Activated T-helper 1 cell treated with anti-CD3 and anti-CD28 coated beads, Interleukin-12 subunit alpha, Interleukin-12 subunit beta, Interleukin-2, Interleukin-4 antibody, amounts not matched to agents 30 ng/mL and 10 ng/mL and 1 ng/mL, durations not matched to agents 14 hours and 24 hours and 36 hours (primary cell): ENCODE measurements around the gene GNG2. TPM values are rescaled to one million over a fixed set of nuclear protein-coding genes. Genes with fewer than 3 reads are reported as not detected.

Source experiments
- DNase-seq: peaks from one replicate; pipeline ENCODE4 v3.0.0; 2021; ENCODE audit warnings: low spot score
- H3K27ac Mint-ChIP-seq: one replicate; pipeline ENCODE4 v1.8.0; 2021; ENCODE audit warnings: mild to moderate bottlenecking, mixed read lengths
- H3K27me3 Mint-ChIP-seq: one replicate; pipeline ENCODE4 v1.8.0; 2022; ENCODE audit warnings: mild to moderate bottlenecking, moderate library complexity, mixed read lengths; ENCODE audit not compliant: insufficient read depth
- H3K36me3 Mint-ChIP-seq: one replicate; pipeline ENCODE4 v1.8.0; 2021; ENCODE audit warnings: low read depth, mixed read lengths
- H3K4me1 Mint-ChIP-seq: one replicate; pipeline ENCODE4 v1.8.0; 2021; ENCODE audit warnings: low read depth, mixed read lengths
- H3K4me3 Mint-ChIP-seq: one replicate; pipeline ENCODE4 v1.8.0; 2021; ENCODE audit warnings: mild to moderate bottlenecking, moderate library complexity, mixed read lengths
- H3K9me3 Mint-ChIP-seq: one replicate; pipeline ENCODE4 v1.8.0; 2021; ENCODE audit warnings: mixed read lengths
- intact Hi-C: fragments of 100-400 bp; cut with micrococcal nuclease; formaldehyde crosslinking; loops from one replicate; pipeline ENCODE4 v1.15.1; 2024
- total RNA-seq: library from RNA; stranded (reverse); gene quantifications from 2 replicates; pipeline ENCODE4 v1.2.3, GENCODE V29; 2022

Gene GNG2
- total RNA-seq, 1 donor from 2014 or later, result 128 TPM

GRCh38 chr14:52013984-52014600, 153.7 kb downstream of the GNG2 start:
- Mint-ChIP-seq H3K9me3 (no peaks in the 10 kb centered on the region), H3K27ac (no peak overlapping the region), H3K4me3 (no peak overlapping the region), H3K4me1 (no peaks in the 10 kb centered on the region), H3K36me3 (peaks cover 17% of the 10 kb centered on the region), H3K27me3 (no peaks in the 10 kb centered on the region)
- intact Hi-C loops, result no loop called here
- no peak for DNase-seq

GRCh38 chr14:52014601-52015267, 154.3 kb downstream of the GNG2 start:
- no peak overlapping the region for H3K27ac Mint-ChIP-seq
- H3K4me1 Mint-ChIP-seq, result no peaks in the 10 kb centered on the region
- H3K9me3 Mint-ChIP-seq, result no peaks in the 10 kb centered on the region
- peaks cover 15% of the 10 kb centered on the region for H3K36me3 Mint-ChIP-seq
- DNase-seq, result no peak
- no peaks in the 10 kb centered on the region for H3K27me3 Mint-ChIP-seq
- H3K4me3 Mint-ChIP-seq, result no peak overlapping the region
- intact Hi-C loops, result no loop called here

DNA sequence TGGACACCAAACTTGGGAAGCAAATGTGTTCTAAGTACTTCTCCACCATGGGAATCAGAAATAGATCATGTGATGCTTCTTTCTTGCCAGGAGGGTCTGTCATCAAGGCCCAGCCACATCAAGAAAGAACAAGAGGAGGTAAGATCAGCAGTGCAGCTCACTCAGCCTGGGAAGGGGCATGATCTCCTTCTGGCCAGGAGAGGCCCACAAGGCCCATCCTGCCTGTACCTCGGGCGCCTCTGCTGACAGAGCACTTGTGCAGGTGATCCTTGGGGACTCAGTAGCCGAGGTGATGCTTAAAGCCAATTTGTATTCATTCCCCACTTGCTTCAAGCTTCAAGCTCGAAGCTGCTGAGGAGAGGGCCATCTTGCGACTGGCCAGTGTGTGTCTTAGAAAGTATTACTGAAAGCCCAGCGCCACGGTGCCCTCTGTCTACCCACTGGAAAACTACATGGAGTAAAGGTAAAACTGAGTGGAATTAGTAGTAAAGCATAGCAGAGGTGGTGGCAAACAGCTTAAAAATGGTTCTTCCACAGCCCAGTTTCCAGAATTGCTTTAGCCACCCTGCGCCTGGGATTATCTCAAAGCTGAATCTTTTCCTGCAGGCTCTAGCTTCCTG, 155.1 kb downstream of the GNG2 start:
- Mint-ChIP-seq H3K4me3 (no peak overlapping the region), H3K9me3 (no peaks in the 10 kb centered on the region), H3K36me3 (peaks cover 13% of the 10 kb centered on the region), H3K27me3 (no peaks in the 10 kb centered on the region), H3K27ac (no peak overlapping the region), H3K4me1 (peaks cover 7% of the 10 kb centered on the region)
- DNase-seq, result no peak
- intact Hi-C loops, result no loop called here

DNA sequence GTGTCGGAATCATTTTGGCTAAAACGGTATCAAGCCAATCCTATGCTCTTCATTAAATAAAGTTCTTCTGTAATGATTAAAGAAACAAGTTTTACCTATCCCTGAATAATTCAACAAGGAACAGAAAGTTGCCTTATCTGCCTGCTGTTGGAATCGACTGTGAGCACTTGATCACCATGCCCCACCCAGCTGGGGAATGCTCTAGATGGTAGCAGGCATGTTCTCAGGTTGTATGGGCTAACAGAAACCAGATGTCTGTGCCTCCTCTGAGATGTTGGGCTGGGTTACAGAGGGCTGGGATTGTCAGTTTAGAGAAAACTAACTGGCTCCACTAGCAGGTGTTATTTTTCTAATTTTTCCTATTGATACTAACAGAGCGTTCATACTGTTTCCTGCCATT, 157.8 kb downstream of the GNG2 start:
- Mint-ChIP-seq H3K9me3 (peaks cover 3% of the 10 kb centered on the region), H3K36me3 (peaks cover under 1% of the 10 kb centered on the region), H3K27me3 (no peaks in the 10 kb centered on the region), H3K27ac (no peak overlapping the region), H3K4me1 (peaks cover 33% of the 10 kb centered on the region), H3K4me3 (no peak overlapping the region)
- DNase-seq, result no peak
- intact Hi-C loops, result no loop called here

GRCh38 chr14:52018970-52019369, 158.6 kb downstream of the GNG2 start:
- intact Hi-C loops, result no loop called here
- Mint-ChIP-seq H3K4me1 (peaks cover 33% of the 10 kb centered on the region), H3K4me3 (no peak overlapping the region), H3K36me3 (no peaks in the 10 kb centered on the region), H3K9me3 (peaks cover 3% of the 10 kb centered on the region), H3K27me3 (no peaks in the 10 kb centered on the region), H3K27ac (no peak overlapping the region)
- no peak for DNase-seq

Other genes starting within 250 kb of the GNG2 start
- gene FRMD6, start 208.7 kb upstream of the GNG2 start, total RNA-seq, result 5.9 and 6.1 TPM in 2 replicates
- 215 and 230 TPM in 2 replicates for gene RTRAF, start 128.9 kb downstream of the GNG2 start, total RNA-seq
- gene NID2, start 208.4 kb downstream of the GNG2 start, total RNA-seq, result 0.16 and 0.34 TPM in 2 replicates